Testis (tissue), 2 donors: ENCODE results near the gene ARHGEF11.

Experiments
- POLR2A ChIP-seq: fragments of 450-650 bp; IDR thresholded peaks from one replicate; pipeline ENCODE4 v1.6.1; 2017; ENCODE audit warnings: antibody characterized with exemption, mild to moderate bottlenecking, moderate library complexity
- TF ChIP-seq, protein P1 (sequence below), 3 experiments: fragments of 450-650 bp in 2 of 3; fragments of 200-600 bp in 1 of 3; sonication (generic) in 1 of 3; IDR thresholded peaks; one replicate each; pipeline ENCODE4 v1.5.1; 2016 to 2019; ENCODE audit warnings: antibody characterized with exemption in 3 of 3, mild to moderate bottlenecking in 2 of 3, moderate library complexity in 1 of 3

DNA sequence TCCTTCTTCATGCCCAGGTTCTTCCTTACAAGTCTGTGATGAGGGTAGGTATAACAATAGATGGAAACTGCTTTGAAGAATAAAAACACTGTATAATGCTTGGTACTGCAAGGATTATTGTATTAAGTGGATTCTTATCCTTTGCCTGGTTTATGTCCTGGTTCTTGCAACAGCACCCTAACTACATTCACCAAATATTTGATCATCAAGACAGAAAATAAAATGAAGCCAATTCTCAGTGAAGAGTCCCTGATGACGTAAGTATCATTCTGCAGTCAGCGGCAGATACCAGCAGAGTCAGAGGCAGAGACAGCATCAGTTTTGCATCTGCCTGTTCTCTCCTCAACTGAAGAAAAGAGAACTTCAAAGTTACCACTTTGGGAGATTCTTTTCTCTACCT lies 19.7 kb downstream of the ARHGEF11 start:
- TF ChIP-seq, protein P1, sequence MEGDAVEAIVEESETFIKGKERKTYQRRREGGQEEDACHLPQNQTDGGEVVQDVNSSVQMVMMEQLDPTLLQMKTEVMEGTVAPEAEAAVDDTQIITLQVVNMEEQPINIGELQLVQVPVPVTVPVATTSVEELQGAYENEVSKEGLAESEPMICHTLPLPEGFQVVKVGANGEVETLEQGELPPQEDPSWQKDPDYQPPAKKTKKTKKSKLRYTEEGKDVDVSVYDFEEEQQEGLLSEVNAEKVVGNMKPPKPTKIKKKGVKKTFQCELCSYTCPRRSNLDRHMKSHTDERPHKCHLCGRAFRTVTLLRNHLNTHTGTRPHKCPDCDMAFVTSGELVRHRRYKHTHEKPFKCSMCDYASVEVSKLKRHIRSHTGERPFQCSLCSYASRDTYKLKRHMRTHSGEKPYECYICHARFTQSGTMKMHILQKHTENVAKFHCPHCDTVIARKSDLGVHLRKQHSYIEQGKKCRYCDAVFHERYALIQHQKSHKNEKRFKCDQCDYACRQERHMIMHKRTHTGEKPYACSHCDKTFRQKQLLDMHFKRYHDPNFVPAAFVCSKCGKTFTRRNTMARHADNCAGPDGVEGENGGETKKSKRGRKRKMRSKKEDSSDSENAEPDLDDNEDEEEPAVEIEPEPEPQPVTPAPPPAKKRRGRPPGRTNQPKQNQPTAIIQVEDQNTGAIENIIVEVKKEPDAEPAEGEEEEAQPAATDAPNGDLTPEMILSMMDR (IDR thresholded peaks at IDR 0.05) = no peak
- TF ChIP-seq POLR2A = no peak
